ENCODE results near the gene TRAF3.
A peak's percentile ranks its signal among the peaks of the same experiment; 100 is the strongest.
"Not testable (repeated sequence)": the region's sequence is repeated elsewhere in the genome, so short reads cannot be mapped to it uniquely, and the experiment has no call there.

TRAF3 gene

DNA sequence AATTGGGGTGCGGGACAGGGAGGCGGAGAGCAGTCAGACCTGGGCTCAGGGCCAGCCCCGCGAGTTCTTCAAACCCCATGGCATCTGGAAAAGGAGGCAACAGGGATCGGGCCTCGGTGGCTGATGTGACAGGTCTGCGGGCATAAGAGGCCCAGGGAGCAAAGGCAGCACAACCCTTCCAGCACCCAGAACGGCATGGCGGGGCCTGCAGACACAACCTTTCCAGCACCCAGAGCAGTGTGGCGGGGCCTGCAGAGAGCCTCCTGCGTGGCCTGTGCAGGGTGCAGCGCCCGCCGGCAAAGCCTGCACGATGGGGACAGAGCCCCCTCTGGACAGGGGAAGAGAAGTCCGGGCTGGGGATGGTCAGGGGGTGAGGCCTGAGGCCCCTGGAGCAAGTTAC, 26.2 kb upstream of the TRAF3 start:
- no peak for DNase-seq (ENCODE audit: low spot score)

DNA sequence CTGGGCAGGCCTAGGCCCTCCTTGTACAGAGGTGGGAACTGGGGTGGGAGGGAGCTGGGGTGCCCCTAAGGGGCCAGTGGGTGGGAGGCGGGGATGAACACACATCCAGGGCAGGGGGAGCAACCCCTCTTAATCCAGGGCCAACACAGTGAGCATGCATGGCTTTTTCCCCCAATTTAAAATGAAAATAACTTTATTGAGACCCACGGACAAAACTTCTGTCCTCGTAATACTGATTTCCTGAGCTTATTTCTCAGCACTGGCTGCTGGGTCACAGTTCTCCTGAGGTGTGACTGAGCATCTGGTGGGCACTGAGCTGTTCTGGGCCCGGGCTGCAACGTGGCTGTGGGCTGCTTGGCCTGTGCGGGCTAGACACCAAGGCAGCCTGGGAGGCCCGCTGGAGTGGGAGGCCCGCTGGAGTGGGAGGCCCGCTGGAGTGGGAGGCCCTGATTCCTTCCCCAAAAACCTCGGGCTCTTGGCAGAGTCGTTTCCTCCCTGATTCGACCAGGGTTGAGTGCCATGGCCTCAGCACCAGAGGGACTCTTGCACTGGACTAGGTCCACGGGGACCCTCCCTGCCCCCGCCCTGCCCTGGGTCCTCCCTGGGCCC, 24.9 kb upstream of the TRAF3 start:
- DNase-seq (ENCODE audit: low spot score): no peak

DNA sequence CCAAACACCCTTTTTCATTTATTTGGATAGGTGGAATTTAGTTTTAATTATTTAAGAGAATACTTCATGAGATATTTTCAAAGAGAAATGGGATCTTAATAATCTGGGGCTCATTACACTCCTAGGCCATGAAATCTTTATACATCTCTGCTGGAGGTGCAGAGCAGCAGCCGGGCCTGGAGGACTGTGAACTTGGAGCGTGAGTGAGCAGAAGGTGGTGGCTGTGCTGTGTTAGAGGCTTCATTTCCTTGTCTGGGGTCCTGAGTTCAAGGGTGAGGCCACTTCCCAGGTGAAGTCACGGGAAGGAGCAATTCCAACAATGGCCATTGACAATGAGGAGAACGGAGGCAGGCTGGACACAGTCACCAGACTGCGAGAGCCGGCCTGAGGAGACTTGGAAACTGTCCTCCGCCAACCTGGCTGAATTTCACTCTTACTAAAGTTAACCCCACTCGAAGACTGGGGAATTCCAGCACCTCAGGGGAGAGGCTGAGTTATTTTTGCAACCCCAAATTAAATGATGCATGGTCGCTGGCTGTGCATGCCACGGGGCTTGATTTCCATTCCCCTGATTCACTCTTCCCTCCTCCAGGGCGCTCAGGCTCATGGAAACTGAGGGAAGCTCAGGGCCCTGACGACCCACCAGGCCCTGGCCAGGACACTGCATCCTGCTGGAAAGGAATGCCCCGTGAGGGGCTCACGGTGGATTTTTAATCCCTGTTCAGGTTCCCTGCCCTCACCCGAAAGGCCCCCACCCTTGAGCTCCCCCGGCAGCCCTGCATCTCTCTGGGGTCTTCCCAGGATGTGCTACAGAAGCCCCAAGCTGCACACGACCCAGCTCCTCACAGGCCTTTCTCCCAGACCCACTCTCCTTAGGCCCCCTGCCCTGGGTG, 22.6 kb upstream of the TRAF3 start:
- no peak for DNase-seq (ENCODE audit: low spot score)

DNA sequence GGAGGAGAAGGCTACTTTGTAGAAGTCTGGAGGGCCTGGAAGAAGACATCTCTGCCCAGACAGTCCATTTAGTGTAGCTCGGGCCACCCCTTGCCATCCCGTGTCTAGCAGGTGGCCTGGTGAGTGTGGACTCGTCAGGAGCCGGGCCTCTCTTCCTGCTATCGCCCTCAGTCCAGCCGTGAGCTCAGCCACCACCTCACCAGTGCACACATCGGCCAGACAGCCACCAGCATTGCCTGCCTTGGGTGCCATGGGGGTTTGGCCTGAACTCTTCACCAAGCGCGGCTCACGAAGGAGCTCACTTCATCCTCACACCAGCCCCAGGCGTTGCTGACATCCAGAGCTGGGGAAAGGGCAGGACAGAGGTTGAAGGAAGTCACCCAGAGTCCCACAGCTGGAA, 19.6 kb upstream of the TRAF3 start:
- DNase-seq (ENCODE audit: low spot score): no peak

DNA sequence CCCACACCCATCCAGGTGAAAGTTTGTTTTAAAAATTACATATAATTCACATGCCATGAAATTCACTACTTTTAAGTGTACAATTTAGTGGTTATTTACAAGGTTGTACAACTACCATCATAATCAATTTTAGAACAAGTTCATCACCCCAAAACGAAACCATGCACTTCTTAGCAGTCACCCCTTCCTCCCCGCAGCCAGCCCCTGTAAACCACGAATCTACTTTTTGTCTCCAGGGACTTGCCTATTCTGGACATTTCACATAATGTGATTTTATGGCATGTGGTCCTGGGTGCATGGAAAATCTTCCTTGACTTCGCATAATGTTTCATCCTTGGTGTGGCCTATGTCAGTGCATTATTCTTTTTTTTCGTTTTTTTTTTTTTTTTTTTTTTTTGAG, 19.2 kb upstream of the TRAF3 start:
- DNase-seq (ENCODE audit: low spot score): no peak

DNA sequence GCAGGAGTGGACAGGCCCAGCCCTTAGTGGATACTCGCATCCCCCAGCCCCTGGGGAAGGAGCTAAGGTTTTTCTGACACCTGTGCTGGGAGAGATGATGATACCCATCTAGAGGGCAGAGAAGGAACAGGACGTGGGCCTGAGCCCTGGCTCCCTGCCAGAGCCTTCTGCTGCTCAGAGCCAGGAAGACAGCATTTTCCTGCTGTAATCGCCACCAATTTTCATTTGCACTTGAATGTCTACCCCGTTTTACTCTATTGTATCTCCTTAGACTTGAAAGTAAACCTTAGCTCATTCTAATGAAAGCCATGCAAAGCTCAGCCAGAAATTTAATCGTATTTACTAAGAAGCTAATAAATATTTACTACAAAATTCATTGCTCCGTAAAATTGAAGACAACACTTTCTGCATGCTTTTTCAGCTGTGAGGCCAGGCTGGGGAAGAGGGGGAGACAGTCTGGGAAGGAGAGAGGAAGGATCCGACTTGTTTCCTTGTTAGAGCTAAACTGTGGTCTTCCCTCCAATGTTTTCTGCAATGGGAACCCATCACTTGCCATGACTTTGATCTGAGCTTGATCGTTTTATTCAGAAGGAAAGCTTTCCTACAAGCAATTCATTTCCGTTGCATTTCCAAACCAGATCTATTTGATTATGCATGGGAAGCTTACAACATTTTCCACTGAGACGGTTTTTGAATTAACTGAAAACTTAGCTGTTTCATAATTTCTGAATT, 17.6 kb upstream of the TRAF3 start:
- DNase-seq (ENCODE audit: low spot score): no peak

DNA sequence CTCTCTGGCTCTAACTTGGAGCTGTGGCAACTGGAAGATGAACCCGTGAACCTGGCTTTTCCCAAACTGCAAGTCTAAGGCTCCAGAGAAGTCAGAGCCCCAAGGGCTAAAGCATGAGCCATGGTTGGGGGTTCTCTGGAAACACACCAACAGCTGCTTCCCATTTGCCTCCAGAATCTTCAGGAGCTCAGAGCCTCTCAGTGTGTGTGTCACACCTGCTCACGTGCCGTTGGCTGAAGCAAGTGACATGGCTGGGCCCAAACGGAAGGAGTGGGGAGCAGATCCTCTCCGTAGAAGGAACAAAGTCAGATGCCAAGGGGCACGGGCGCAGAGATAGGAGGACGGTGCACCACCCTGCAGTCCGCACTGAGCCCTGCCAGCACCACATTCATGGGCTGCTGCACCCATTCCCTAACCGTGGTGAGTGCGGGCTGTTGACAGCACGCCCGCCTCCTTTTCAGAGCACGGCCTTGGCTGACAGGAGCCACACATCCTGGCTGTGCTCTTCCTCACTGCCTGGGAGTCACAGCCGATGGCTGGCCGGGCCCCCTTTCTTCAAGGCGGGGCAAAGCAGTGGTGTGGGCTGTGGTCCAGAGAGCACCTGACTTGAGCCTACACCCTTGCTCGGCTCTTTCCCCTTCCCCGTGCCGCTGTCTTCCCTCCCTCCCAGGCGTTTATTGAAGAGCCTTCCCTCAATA, 16.6 kb upstream of the TRAF3 start:
- no peak for DNase-seq (ENCODE audit: low spot score)

DNA sequence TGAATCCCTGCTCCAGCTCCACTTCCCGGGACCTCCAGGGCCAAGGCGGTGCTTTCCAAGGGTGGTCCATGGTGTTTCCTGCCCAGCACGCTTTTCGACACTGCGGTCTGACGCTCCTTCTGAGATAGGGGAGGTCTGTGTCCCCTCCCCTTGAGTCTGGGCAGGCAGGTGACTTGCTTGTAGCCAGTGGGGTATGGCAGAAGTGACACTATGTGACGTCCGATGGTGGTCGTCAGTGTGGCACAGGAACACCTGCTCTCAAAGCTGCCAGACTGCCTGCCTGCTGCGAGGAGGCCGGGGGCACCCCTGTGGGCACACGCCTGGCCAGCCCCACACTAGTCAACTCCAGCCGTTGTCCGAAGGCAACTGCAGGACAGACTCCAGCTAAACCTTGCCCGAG, 16.0 kb upstream of the TRAF3 start:
- no peak for DNase-seq (ENCODE audit: low spot score)

DNA sequence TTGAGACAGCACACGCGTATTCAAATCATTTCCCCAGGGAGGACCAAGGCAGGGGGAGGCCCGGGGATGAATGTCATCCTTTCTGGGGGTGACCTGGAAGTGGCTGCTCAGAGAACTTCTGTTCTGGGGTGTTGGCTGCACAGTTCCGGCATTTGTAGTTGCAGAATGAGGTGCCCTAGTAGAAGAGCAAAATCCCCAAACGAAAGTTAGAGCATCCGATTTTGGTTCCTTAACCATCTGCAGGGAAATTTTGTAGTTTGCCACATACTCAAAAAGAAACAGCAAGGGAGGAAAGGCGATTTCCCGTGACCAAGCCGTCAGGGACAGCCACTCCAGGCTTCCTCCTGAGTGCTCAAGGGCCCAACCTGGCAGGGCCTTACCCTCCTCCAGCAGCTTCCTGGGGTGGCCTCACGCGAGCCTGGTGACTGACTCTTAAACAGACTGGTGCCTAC, 13.0 kb upstream of the TRAF3 start:
- DNase-seq (ENCODE audit: low spot score): no peak

DNA sequence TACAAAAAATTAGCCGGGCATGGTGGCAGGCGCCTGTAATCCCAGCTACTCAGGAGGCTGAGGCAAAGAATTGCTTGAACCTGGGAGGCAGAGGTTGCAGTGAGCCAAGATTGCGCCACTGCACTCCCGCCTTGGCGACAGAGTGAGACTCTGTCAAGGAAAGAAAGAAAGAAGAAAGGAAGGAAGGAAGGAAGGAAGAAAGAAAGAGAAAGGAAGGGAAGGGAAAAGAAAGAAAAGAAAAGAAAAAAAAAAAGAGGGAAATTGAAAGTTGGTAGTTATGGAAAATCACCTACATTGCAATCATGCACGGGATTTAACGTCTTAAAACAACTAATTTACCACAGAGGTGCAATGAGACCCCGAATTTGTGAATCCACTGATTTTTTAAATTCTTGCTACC, 11.5 kb upstream of the TRAF3 start:
- not testable (repeated sequence) for DNase-seq (ENCODE audit: low spot score)

DNA sequence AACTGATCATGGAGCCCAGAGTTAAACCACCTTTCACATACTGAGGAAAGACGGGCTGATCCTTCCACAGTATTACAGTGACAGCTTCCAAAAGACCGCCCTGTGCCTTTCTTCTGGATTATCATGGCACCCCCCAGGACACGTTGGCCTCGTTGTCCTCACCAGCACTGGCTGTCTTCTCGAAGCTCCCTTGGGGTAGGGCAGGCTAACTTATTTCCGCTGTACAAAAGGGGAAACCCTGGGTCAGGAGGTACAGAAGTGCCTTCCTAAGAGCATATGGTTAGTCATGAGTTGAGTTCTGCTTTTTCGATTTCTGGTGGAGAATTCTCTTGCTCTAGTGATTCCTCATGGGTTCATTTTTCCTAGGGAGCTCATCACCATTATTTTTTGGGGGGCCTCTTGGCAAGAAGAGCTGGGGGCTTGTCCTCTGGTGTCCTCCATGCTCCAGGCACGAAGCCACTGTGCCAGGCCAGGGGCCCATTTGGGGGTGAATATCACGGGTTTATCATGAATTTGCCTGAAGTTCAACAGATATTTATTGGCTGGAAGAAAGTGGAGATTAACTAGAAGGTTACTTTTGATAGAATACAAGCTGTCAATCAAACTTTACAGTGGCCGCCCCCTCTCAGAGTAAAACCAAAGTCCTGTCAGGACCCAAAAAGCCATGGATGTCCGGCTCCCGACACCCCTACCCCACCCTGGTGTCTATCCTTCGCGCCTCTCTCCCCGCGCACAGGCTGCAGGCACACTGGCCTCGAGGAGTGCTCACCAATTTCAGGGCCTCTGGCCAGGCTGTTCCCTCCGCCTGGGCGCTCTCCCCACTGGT, 8.8 kb upstream of the TRAF3 start:
- DNase-seq (ENCODE audit: low spot score): no peak

DNA sequence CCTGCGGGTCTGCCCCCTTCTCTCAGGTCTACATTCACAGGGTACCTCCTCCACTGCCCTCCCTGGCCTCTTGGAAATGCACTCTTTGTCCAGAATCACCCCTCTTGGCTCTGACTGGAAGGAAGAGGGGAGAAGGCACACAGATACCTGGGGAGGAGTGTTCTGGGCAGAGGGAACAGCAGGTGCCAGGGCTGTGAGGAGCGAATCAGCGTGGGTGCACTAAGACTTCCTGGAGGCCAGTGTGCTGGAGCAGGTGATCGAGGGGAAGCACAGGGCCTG, 8.3 kb upstream of the TRAF3 start:
- no peak for DNase-seq (ENCODE audit: low spot score)

DNA sequence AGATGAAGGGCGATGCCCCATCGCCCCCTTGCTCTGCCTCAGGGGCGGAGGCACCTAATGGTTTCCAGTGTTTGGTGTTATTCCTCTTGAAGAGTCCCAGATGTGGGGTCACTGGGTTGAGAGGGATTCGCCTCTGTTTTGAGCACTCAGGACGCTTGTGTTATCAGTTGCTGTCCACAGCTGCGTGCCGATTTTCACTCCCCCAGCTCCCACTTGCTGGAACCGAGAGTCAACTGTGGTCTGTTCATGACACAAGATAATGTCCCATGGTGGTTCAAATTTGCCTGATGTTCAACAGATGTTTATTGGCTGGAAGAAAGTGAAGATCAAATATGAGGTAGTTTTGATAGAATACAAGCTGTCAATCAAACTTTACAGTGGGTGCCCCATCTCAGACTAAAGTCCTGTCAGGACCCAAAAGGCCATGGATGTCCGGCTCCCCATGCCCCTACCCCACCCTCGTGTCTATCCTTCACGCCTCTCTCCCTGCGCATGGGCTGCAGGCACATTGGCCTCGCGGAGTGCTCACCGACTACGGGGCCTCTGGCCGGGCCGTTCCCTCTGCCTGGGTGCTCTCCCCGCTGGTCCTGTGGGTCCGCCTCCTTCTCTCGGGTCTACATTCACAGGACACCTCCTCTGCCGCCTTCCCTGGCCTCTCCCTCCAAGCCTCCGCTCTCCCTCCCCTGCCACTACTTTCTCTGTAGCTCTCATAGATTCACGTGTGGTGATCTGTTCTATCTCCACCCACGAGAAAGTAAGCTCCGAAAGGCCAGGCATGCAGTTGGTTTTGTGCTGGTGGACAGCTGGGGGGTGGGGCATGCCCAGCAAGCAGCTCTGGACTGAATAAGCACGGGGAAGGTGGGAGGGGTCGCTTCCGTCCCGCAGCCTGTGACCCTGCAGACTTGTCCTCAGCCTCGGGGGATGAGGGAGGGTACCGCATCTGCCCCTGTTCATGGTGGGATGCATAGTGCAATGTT, 6.8 kb upstream of the TRAF3 start:
- DNase-seq (ENCODE audit: low spot score): no peak

DNA sequence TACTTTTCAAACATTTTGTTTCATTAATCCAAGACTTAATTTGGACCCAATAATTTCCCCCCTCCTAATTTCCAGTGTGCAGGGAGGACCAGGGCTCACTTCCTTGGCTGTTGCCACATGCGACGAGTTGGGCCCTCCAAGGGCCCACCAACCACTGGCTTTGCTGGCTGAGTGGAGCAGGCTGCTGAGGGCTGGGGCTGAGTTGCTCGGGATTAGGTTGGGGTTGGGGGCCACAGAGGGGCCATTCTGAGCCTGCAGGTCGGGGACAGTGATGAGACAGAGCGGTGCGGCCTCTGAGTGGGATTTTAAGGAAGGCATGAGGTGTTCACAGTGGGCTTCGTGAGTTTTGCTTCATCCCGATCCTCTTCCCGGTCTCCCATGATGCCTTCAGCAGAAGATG, 6.1 kb upstream of the TRAF3 start:
- DNase-seq (ENCODE audit: low spot score): no peak

DNA sequence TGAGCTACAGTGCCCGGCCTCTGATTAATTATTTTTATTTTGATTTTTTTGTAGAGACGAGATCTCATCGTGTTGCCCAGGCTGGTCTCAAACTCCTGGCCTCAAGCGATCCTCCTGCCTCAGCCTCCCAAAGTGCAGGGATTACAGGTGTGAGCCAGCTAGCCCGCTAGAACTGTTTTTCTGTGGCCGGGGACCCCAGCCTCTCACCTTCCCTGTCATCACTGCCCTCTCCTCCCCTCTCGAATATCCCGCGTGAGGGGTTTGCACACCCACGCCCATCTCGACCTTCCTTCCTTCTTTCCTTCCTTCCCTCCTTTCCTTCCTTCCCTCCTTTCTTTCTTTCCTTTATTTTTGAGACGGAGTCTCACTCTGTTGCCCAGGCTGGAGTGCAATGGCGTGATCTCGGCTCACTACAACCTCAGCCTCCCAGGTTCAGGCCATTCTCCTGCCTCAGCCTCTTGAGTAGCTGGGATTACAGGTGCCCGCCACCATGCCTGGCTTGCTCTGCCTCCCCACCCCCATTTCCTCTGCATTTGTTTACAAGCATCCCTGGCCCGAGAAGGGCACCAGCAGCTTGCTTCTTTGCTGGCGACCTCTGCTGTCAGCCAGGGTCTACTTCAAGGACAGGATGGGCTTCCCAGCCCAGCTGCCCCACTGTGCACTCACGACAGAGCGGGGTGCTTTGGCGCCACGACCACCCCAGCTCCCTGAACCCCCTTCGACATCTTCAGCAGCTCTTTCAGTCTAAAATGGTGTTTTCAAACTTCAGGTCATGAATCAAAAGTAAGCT, 4.3 kb upstream of the TRAF3 start:
- DNase-seq (ENCODE audit: low spot score): no peak

DNA sequence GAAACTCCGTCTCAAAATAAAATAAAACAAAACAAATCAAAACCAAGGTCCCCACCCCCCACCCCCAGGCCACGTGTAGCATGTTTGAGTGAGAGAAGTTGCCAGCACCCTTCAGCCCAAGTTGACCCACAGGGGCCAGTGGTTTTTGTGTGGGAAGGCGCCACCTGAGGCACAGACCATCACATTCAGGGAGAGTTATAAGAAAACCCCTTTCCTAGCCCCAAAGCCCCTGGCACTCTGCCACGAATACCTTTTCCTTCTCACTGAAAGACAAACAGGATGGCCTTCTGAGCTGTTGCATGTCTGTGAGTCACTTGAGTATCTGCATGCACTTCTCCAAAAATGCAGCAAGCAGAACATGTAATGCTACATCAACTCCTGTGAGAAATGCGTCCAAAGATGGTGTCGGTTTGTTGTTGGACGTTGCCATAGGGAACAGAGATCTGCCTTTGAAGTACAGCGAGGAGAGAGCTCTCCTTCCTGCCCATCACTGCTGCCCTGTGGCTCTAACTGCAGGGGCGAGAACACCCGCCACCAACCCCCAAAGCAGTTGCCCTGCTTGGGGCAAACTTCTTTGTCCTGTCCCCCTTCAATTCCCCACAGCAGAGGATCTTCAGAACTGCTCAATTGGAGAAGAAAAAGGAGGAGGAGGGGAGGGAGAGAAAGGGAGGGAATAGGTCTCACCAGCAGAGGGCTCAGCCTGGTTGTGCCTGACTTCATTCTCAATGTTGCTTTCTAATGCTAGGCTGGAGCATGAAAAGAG, 2.7 kb upstream of the TRAF3 start:
- DNase-seq (ENCODE audit: low spot score): peak; percentile 90

DNA sequence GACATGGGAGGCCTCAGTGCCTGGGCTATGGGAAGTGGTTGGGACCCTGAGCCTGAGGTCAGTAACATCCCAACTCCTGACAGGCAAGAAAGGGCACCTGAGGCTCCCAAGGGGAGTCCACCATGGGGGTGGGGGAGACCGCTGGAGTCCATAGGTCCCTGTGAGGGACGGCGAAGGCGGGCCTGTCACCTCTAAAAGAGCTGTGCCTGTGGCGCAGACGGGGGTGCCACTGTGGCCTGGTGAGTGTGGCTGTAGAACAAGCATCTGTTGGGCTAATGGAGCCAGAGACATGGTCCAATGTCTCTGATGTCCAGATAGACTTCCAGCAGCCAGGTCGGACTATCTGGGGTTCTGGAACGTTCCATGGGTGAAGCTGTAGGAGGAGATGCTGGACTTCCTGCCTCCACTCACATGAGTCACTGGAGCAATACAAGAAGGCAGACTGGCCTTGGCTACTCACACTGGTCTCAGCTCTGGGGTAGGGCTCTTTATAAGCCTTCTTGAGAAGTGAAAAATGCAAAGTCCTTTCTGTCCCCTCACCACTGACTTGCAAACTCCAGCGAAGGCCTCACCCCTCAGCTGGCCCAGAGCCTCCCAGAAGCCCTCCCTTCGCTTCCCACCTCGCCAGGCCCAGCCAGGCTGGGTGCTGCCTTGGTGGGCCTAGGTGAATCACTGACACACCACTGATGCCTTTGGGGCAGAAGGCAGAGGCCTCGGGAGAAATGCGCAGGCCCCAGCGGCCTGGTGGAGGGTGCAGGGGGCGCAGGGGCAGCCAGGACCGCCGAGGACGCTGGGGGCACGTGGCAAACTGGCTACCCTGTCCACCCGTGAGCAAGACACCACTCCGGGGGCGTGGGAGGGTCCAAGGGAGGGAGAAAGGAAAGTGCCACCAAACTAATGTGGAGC, 1.1 kb upstream of the TRAF3 start:
- no peak for DNase-seq (ENCODE audit: low spot score)

Measured in HuH-7.5 (cell line).